ENCODE measurements around the gene TESMIN. TPM values are rescaled to one million over a fixed set of nuclear protein-coding genes. Genes with fewer than 3 reads are reported as not detected.

Gene TESMIN
- polyA plus RNA-seq, 1 donor (not counting 4 experiments of a cell fraction or from before 2014, with no cell fraction given): 4.0 TPM

DNA sequence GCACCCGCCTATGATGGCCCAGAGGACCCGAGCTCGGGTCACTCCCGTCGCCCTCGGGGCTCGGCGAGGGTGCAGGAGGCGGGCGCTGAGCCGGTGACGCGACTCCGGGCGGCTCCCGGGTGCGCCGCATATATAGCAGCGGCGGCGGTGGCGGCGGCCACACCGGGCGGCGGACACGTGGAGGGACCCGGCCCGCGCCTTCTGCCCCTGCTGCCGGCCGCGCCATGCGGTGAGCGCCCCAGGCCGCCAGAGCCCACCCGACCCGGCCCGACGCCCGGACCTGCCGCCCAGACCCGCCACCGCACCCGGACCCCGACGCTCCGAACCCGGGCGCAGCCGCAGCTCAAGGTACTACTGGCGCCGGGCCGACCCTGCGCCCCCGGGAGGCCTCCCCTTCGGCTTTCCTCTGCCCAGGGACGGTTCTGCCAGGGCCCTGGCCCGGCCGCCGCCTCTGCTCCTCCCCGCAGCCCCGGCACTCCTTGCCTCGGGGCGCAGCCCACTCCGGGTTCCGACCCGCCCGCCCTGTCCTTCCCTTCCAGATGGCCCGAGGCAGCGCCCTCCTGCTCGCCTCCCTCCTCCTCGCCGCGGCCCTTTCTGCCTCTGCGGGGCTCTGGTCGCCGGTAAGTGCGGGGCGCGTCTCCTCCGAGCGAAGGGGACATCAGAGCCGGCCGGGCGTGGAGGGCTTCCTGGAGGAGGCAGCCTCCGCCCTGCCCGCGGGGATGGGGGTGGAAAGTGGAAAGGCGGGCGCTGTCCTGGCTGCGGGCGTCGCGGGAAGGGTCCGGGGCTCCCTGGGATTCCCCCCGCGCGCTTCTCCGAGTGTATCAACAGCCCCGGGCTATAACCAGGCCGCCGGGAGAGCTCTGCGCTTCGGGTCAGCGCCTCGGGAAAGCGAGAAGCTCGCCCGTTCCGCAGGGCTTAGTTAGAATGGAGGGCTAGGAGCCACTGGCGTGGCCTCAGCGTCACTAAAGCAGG is 66.6 kb downstream of the TESMIN start, which contains the start of gene GAL:
Gene GAL (plus strand): TSS at position 160 of the 972 bp plus-strand sequence. CDS start 380 bp downstream, at position 540.
- Histone ChIP-seq H3K27ac (ENCODE audit: control insufficient read depth, insufficient read depth, low read length) (no peak within 1 kb of the TSS), H3K9me3 (ENCODE audit: control insufficient read depth, low read depth, low read length) (no peaks in the 10 kb centered on the region), H2AFZ (ENCODE audit: control insufficient read depth, low read length) (peak within 1 kb of the TSS; percentile 3), H4K20me1 (ENCODE audit: control insufficient read depth, extremely low read depth, insufficient read depth, low read length) (peaks cover 5% of the 10 kb centered on the region), H3K4me3 (ENCODE audit: control insufficient read depth in 2 of 3, extremely low read depth in 1 of 3, insufficient read depth in 2 of 3, low read depth in 1 of 3, low read length in 3 of 3) (peak within 1 kb of the TSS; percentile 34 to 52 (median 35)), H3K4me1 (ENCODE audit: control insufficient read depth, extremely low read depth, insufficient read depth, low read length) (no peaks in the 10 kb centered on the region), H3K4me2 (ENCODE audit: control insufficient read depth, extremely low read depth, insufficient read depth, low read depth, low read length) (peak within 1 kb of the TSS; percentile 48), H3K36me3 (ENCODE audit: control insufficient read depth in 2 of 2, extremely low read depth in 1 of 2, insufficient read depth in 2 of 2, low read length in 2 of 2) (no peaks in the 10 kb centered on the region), H3K79me2 (ENCODE audit: control insufficient read depth, insufficient read depth, low read length) (no peaks in the 10 kb centered on the region), H3K9me1 (ENCODE audit: control insufficient read depth, extremely low read depth, insufficient read depth, low read length) (no peaks in the 10 kb centered on the region), H3K9ac (ENCODE audit: control insufficient read depth, extremely low read depth, insufficient read depth, low read length) (peak within 1 kb of the TSS; percentile 37), H3K27me3 (ENCODE audit: control insufficient read depth, extremely low read depth, insufficient read depth, low read length) (peaks cover 33% of the 10 kb centered on the region)
- TF ChIP-seq, protein P1, sequence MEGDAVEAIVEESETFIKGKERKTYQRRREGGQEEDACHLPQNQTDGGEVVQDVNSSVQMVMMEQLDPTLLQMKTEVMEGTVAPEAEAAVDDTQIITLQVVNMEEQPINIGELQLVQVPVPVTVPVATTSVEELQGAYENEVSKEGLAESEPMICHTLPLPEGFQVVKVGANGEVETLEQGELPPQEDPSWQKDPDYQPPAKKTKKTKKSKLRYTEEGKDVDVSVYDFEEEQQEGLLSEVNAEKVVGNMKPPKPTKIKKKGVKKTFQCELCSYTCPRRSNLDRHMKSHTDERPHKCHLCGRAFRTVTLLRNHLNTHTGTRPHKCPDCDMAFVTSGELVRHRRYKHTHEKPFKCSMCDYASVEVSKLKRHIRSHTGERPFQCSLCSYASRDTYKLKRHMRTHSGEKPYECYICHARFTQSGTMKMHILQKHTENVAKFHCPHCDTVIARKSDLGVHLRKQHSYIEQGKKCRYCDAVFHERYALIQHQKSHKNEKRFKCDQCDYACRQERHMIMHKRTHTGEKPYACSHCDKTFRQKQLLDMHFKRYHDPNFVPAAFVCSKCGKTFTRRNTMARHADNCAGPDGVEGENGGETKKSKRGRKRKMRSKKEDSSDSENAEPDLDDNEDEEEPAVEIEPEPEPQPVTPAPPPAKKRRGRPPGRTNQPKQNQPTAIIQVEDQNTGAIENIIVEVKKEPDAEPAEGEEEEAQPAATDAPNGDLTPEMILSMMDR (optimal IDR thresholded peaks at IDR 0.05 in 1 of 3, IDR thresholded peaks at IDR 0.05 in 1 of 3, conservative IDR thresholded peaks at IDR 0.05 in 1 of 3; ENCODE audit: extremely low read depth in 1 of 3, insufficient read depth in 2 of 3, low read length in 3 of 3): no peak
- peak; percentile 82 for TF ChIP-seq EZH2 (IDR thresholded peaks at IDR 0.05; ENCODE audit: low read length)
- no peak for DNase-seq (ENCODE audit: low read depth, low spot score)
- FAIRE-seq: no peak
- dilution Hi-C loops (cut with MboI; ENCODE audit: extremely low pct_ligation_motif_present, low sequenced_read_pairs): no loop called here

DNA sequence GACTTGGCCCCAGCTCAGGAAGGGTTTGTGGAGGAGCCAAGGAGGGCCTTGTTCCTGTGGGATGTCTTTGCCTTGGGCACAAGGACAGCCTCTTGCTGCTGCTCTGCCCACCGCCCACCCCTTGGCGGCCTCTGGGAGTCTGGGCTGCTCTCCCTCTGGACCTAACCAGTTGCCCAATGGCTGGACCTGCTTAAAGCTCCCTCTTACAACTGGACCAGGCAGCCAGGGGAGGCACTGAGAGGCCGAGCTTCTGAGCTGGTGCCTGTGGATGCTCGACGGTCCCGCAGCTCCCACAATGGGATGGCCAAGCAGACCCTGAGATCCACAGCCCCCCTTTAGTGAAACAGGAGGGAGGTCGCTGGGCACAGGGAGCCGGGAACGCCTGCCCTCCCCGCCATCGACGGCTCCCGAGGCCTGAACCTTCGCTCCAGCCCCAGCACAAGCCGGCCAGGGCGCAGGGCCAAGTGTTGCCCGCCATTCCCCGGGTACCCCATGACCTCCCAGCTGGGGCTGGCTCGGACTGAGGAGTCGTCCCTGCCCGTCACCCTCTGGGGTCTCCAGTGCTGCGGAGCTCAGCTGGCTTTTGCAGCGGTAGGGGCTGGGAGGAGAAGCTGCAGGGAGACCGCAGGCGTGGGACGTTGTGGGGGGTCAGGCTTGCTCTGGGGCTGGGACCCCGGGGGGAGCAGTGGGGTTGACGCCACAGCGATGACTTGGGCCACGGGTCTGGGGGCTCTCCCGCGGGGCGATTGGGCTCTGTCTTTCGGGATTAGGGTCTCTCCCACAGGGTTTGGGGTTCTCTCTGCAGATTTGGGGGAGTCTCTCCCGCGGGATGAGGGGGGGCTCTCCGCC is 67.6 kb downstream of the TESMIN start:
- DNase-seq (ENCODE audit: low read depth, low spot score): no peak
- Histone ChIP-seq H3K79me2 (ENCODE audit: control insufficient read depth, insufficient read depth, low read length) (no peaks in the 10 kb centered on the region), H3K4me1 (ENCODE audit: control insufficient read depth, extremely low read depth, insufficient read depth, low read length) (no peaks in the 10 kb centered on the region), H2AFZ (ENCODE audit: control insufficient read depth, low read length) (no peak overlapping the region), H3K9me1 (ENCODE audit: control insufficient read depth, extremely low read depth, insufficient read depth, low read length) (no peaks in the 10 kb centered on the region), H4K20me1 (ENCODE audit: control insufficient read depth, extremely low read depth, insufficient read depth, low read length) (peaks cover 5% of the 10 kb centered on the region), H3K36me3 (ENCODE audit: control insufficient read depth in 2 of 2, extremely low read depth in 1 of 2, insufficient read depth in 2 of 2, low read length in 2 of 2) (no peaks in the 10 kb centered on the region), H3K27me3 (ENCODE audit: control insufficient read depth, extremely low read depth, insufficient read depth, low read length) (peaks cover 33% of the 10 kb centered on the region), H3K9ac (ENCODE audit: control insufficient read depth, extremely low read depth, insufficient read depth, low read length) (no peak overlapping the region), H3K27ac (ENCODE audit: control insufficient read depth, insufficient read depth, low read length) (no peak overlapping the region), H3K4me2 (ENCODE audit: control insufficient read depth, extremely low read depth, insufficient read depth, low read depth, low read length) (peak overlapping the region; percentile 48), H3K4me3 (ENCODE audit: control insufficient read depth in 2 of 3, extremely low read depth in 1 of 3, insufficient read depth in 2 of 3, low read depth in 1 of 3, low read length in 3 of 3) (no peak overlapping the region), H3K9me3 (ENCODE audit: control insufficient read depth, low read depth, low read length) (no peaks in the 10 kb centered on the region)
- no peak for FAIRE-seq
- dilution Hi-C loops (cut with MboI; ENCODE audit: extremely low pct_ligation_motif_present, low sequenced_read_pairs): no loop called here
- TF ChIP-seq, protein P1 (optimal IDR thresholded peaks at IDR 0.05 in 1 of 3, IDR thresholded peaks at IDR 0.05 in 1 of 3, conservative IDR thresholded peaks at IDR 0.05 in 1 of 3; ENCODE audit: extremely low read depth in 1 of 3, insufficient read depth in 2 of 3, low read length in 3 of 3): no peak
- TF ChIP-seq EZH2 (IDR thresholded peaks at IDR 0.05; ENCODE audit: low read length): no peak
